Measurements from ENCODE around the gene TRPV6. TPM values are rescaled to one million over a fixed set of nuclear protein-coding genes. Genes with fewer than 3 reads are reported as not detected.

TRPV6 gene
- total and polyA plus RNA-seq, 8 donors: 36.1 to 308 (median 56.5) TPM

DNA sequence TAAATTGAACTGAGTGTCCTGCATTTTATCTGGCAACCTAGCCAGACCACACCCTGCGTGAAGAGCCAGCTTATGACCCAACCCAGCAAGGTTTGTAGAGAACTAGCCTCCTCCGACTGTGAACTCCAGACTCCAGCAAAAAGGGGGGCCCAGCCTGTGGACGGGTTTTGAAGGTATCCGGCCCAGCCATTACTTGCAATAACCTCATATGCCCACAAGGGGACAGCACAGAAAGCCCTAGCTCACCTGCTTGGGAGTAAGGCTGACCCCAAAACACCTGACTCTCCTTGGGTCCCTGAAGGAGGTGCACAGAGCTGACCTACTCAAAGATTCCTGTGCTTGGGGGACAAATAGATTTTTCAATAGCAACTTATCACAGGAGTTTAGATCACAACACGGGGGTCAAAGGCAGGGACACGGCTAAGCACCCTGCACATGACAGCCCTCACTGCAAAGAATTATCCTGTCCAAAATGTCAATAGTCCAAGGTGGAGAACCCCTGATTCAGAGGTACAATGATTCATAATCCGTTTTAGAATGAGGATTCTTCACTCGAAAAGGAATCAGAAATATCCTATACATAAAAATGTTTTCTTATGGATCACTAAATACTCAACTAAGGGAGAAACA, 4.6 kb downstream of the TRPV6 start:
- Histone ChIP-seq H3K27me3 (no peaks in the 10 kb centered on the region), H3K4me1 (no peaks in the 10 kb centered on the region), H3K36me3 (peaks cover 0 to 8% (median 0%) of the 10 kb centered on the region in 3 donors), H3K4me3 (peak overlapping the region in 2 of 4 donors; percentile 3 to 6), H3K27ac (peak overlapping the region in 2 of 4 donors; percentile 39 to 73), H3K9me3 (no peaks in the 10 kb centered on the region)
- DNase-seq: peak in 2 of 6 donors; percentile 51 to 53
- ATAC-seq: peak; percentile 24 to 59 (median 48)
- TF ChIP-seq, protein P1, sequence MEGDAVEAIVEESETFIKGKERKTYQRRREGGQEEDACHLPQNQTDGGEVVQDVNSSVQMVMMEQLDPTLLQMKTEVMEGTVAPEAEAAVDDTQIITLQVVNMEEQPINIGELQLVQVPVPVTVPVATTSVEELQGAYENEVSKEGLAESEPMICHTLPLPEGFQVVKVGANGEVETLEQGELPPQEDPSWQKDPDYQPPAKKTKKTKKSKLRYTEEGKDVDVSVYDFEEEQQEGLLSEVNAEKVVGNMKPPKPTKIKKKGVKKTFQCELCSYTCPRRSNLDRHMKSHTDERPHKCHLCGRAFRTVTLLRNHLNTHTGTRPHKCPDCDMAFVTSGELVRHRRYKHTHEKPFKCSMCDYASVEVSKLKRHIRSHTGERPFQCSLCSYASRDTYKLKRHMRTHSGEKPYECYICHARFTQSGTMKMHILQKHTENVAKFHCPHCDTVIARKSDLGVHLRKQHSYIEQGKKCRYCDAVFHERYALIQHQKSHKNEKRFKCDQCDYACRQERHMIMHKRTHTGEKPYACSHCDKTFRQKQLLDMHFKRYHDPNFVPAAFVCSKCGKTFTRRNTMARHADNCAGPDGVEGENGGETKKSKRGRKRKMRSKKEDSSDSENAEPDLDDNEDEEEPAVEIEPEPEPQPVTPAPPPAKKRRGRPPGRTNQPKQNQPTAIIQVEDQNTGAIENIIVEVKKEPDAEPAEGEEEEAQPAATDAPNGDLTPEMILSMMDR (IDR thresholded peaks at IDR 0.05): peak; percentile 66 to 76 (median 72)
- no peak for FAIRE-seq
- intact Hi-C loops (cut with DNase I): no loop called here
- 15 to 22% methylated on average over 8 of the region's 8 CpGs for WGBS, 2 donors

DNA sequence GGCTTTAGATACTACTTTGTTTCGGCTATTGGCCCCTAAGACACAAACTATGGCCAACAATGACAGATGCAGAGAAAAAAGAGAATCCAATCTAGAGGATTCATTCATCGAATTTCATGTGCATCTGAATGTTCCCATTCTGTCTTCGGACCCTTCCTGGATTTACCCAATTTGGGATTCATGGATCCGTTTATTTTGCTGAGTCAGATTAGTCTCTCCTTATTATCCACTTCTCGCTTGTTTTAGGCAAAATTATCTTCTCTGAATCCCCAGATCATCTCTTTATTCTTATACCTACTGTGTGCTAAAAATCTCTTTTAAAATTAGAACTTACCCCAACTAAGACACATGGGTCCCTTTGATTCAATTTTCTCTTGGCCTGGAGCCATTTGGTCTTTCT, 6.5 kb downstream of the TRPV6 start:
- ATAC-seq: no peak
- Histone ChIP-seq H3K9me3 (no peaks in the 10 kb centered on the region), H3K36me3 (peaks cover 0 to 20% (median 0%) of the 10 kb centered on the region in 3 donors), H3K27me3 (no peaks in the 10 kb centered on the region), H3K4me3 (no peak overlapping the region), H3K4me1 (no peaks in the 10 kb centered on the region), H3K27ac (no peak overlapping the region)
- intact Hi-C loops (cut with DNase I): loop anchor here in 2 of 3 donors (5.0 to 10.0 kb wide), 3 partner anchors 123 to 336 kb away; no protein-coding TSS in a partner anchor
- TF ChIP-seq, protein P1 (IDR thresholded peaks at IDR 0.05): no peak
- 64 to 77% methylated on average over 5 of the region's 5 CpGs for WGBS, 2 donors
- FAIRE-seq: no peak
- DNase-seq: no peak

DNA sequence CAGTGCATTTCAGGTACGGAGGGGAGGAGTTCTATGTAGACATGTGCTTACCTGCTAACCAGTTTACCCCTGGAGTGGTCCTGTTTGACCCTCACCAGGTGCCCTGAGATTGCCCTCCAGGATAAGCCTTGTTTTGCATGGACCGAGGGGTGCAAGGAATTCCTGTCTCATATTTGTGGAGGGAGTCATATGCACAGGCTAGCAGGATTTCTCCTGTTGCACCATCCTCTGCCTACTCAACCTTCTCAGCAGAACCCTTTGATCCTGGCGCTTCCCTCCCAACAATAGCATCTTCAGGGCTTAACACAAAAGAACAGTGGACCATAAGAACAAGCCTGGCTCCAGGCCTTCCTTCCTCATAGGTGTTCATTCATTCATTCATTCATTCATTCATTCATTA, 7.2 kb downstream of the TRPV6 start:
- ATAC-seq: no peak
- TF ChIP-seq, protein P1 (IDR thresholded peaks at IDR 0.05): no peak
- no peaks in the 10 kb centered on the region for H3K9me3 ChIP-seq
- H3K4me3 ChIP-seq: no peak overlapping the region
- WGBS, 2 donors: 76 to 86% methylated on average over 3 of the region's 3 CpGs
- no peak overlapping the region for H3K27ac ChIP-seq
- no peaks in the 10 kb centered on the region for H3K27me3 ChIP-seq
- no peak for DNase-seq
- intact Hi-C loops (cut with DNase I): loop anchor here in 2 of 3 donors (5.0 to 10.0 kb wide), 3 partner anchors 124 to 336 kb away; no protein-coding TSS in a partner anchor
- H3K36me3 ChIP-seq: peaks cover 0 to 20% (median 0%) of the 10 kb centered on the region in 3 donors
- no peaks in the 10 kb centered on the region for H3K4me1 ChIP-seq
- no peak for FAIRE-seq

DNA sequence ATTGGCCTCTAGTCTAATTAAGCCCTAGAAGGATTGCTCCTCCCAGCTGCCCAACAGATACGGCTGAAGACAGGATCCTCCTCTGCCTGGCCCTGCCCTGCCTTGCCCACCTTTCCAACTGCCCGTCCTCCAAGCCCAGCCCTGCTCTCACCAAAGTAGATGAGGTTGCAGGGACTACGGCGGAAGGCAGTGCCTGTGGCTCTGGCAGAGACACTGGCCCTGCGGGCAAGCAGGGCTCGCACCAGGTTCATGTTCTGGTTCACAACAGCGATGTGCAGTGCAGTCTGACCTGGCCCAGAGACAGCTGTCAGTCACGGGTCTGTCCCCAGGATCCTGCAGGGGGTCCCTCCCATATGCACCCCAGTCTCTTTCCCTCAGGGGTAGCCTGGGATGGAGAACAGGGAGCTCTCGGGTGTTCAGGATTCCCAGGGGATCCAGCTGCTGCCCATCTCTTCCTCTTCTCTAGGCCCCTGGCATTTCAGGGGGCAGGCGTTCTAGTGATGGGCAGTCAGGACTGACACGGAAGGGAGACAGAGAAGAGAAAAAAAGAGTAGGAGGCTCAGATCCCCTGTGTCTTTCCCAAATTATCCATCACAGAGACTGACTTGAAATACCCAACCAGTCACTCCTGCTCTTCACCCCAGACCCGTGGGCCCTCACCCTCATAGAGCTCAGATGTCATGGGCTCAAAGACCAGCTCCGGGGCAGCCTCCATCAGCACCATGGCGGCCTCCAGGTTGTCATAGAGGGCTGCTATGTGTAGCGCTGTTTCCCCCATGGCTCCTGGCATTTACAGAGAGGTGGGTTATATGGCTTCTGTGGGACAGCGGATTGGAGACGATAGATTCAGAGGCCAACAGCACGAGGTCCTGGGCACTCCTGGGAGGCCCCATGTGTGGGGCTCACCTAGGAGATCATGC, 8.3 kb downstream of the TRPV6 start:
- H3K27me3 ChIP-seq: no peaks in the 10 kb centered on the region
- TF ChIP-seq, protein P1 (IDR thresholded peaks at IDR 0.05): no peak
- no peaks in the 10 kb centered on the region for H3K9me3 ChIP-seq
- ATAC-seq: no peak
- no peaks in the 10 kb centered on the region for H3K4me1 ChIP-seq
- no peak overlapping the region for H3K4me3 ChIP-seq
- FAIRE-seq: no peak
- H3K27ac ChIP-seq: no peak overlapping the region
- DNase-seq: peak in 1 of 6 donors; percentile 32
- intact Hi-C loops (cut with DNase I): loop anchor here in 2 of 3 donors (5.0 to 10.0 kb wide), 3 partner anchors 125 to 338 kb away; no protein-coding TSS in a partner anchor
- peaks cover 0 to 20% (median 0%) of the 10 kb centered on the region in 3 donors for H3K36me3 ChIP-seq
- 79% methylated on average over 18 of the region's 18 CpGs for WGBS, 2 donors
